SJCRH30 (cell line): ENCODE results near the gene VWC2L. TPM values are rescaled to one million over a fixed set of nuclear protein-coding genes. Genes with fewer than 3 reads are reported as not detected.

Experiments
- DNase-seq, 2 experiments: peaks; one replicate each; pipeline ENCODE4 v3.0.0-alpha.2; 2015 to 2020
- H3K27ac ChIP-seq: fragments of 250-450 bp; sonication (Bioruptor Pico); 2 replicates; pipeline ENCODE4 v1.5.1; 2020; ENCODE audit warnings: mild to moderate bottlenecking, moderate library complexity
- H3K27me3 ChIP-seq: fragments of 250-450 bp; sonication (Bioruptor Pico); 2 replicates; pipeline ENCODE4 v1.5.1; 2020; ENCODE audit warnings: mild to moderate bottlenecking, moderate library complexity
- H3K36me3 ChIP-seq: fragments of 250-450 bp; sonication (Bioruptor Pico); 2 replicates; pipeline ENCODE4 v1.5.1; 2020; ENCODE audit warnings: mild to moderate bottlenecking, moderate library complexity
- H3K4me1 ChIP-seq: fragments of 250-450 bp; sonication (Bioruptor Pico); 2 replicates; pipeline ENCODE4 v1.5.1; 2020; ENCODE audit warnings: mild to moderate bottlenecking, moderate library complexity
- H3K4me3 ChIP-seq: fragments of 250-450 bp; sonication (Bioruptor Pico); 2 replicates; pipeline ENCODE4 v1.5.1; 2020; ENCODE audit warnings: mild to moderate bottlenecking, moderate library complexity
- H3K9me3 ChIP-seq: fragments of 250-450 bp; sonication (Bioruptor Pico); replicated peaks from 2 replicates; pipeline ENCODE4 v1.5.1; 2020; ENCODE audit warnings: mild to moderate bottlenecking, moderate library complexity
- total RNA-seq: library from RNA; depleted of rRNA; stranded (reverse); fragments of >200 nt; shearing (Covaris generic); gene quantifications from 2 replicates; pipeline ENCODE4 v1.2.3, GENCODE V29; 2014

VWC2L gene
- total RNA-seq, 1 experiment from 2014 or later = not detected

GRCh38 chr2:214489702-214490101 is 78.8 kb downstream of the VWC2L start:
- Histone ChIP-seq H3K4me1 (peaks cover 4% of the 10 kb centered on the region), H3K9me3 (no peaks in the 10 kb centered on the region), H3K27me3 (no peaks in the 10 kb centered on the region), H3K36me3 (no peaks in the 10 kb centered on the region), H3K27ac (no peak overlapping the region), H3K4me3 (no peak overlapping the region)
- no peak for DNase-seq

DNA sequence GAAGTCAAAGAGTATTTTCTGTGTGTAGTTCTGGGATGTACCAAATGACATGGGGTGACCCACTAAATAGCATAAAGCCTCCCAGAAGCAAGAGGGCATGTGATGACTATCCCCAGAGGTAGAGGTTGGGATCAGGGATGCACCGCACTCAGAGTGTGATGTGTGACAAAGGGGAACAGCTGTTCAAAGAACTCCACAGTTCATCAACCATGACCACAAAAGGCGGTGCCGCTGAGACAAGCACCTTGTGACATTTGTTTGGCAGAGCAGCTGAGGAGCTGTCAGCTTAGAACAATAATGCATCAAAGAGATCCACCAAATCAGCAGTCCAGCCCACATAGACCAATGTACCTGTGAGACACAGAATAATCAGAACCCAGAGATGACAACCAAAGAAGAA is 81.3 kb downstream of the VWC2L start:
- no peaks in the 10 kb centered on the region for H3K9me3 ChIP-seq
- H3K4me3 ChIP-seq = no peak overlapping the region
- H3K4me1 ChIP-seq = peaks cover 4% of the 10 kb centered on the region
- DNase-seq = peak; percentile 72 to 82
- H3K27me3 ChIP-seq = no peaks in the 10 kb centered on the region
- H3K27ac ChIP-seq = no peak overlapping the region
- no peaks in the 10 kb centered on the region for H3K36me3 ChIP-seq

GRCh38 chr2:214492608-214493007 is 81.8 kb downstream of the VWC2L start:
- DNase-seq = no peak
- no peaks in the 10 kb centered on the region for H3K9me3 ChIP-seq
- no peaks in the 10 kb centered on the region for H3K27me3 ChIP-seq
- no peak overlapping the region for H3K4me3 ChIP-seq
- H3K36me3 ChIP-seq = no peaks in the 10 kb centered on the region
- H3K27ac ChIP-seq = no peak overlapping the region
- H3K4me1 ChIP-seq = peaks cover 4% of the 10 kb centered on the region

- DNase-seq = no peak
- Histone ChIP-seq H3K27me3 (no peaks in the 10 kb centered on the region), H3K4me3 (no peak overlapping the region), H3K4me1 (no peaks in the 10 kb centered on the region), H3K9me3 (no peaks in the 10 kb centered on the region), H3K36me3 (no peaks in the 10 kb centered on the region), H3K27ac (no peak overlapping the region)
Measured at GRCh38 chr2:214497489-214497888, 86.6 kb downstream of the VWC2L start.

- DNase-seq = no peak
- H3K27ac ChIP-seq = no peak overlapping the region
- no peak overlapping the region for H3K4me3 ChIP-seq
- no peaks in the 10 kb centered on the region for H3K36me3 ChIP-seq
- no peaks in the 10 kb centered on the region for H3K4me1 ChIP-seq
- no peaks in the 10 kb centered on the region for H3K9me3 ChIP-seq
- H3K27me3 ChIP-seq = no peaks in the 10 kb centered on the region
Measured at GRCh38 chr2:214503568-214503967, 92.7 kb downstream of the VWC2L start.

DNA sequence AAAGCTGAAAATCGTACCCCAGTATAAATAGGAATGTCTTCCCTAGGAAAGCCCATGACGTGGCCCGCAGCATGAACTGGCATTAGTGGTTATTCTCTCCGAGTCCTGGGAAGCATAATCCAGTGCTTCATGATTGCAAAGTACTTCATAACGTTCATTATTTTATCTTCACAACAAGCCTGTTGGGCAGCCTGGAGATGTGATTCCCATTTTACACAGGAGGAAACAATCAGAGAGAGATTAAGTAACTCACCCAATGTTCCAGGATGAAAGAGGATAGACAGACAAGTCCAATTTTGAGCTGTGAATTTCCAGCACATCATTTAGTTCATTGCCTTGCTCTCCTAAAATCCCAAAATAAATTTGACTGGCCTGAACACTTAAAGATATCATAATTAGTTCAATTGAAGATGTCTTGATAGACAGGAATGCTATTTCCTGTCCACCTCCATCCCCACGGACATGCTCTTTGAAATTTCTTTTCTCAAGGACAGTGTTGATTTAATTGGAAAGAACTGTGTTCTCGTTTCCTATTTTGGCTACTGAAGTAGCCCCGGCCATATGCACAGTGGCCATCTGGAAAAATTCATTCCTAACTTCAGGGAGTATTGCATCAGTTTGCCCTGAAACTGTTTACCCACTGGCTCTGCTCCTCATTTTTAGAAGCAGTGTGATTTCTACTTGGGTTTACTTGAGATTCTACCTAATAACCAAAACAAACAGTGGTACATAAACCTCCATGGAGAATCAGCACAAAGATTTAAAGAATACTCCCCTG is 93.9 kb downstream of the VWC2L start:
- Histone ChIP-seq H3K4me3 (no peak overlapping the region), H3K27ac (no peak overlapping the region), H3K4me1 (no peaks in the 10 kb centered on the region), H3K36me3 (no peaks in the 10 kb centered on the region), H3K9me3 (no peaks in the 10 kb centered on the region), H3K27me3 (no peaks in the 10 kb centered on the region)
- DNase-seq = no peak

GRCh38 chr2:214507032-214507431 is 96.2 kb downstream of the VWC2L start:
- H3K36me3 ChIP-seq = no peaks in the 10 kb centered on the region
- DNase-seq = no peak
- H3K9me3 ChIP-seq = no peaks in the 10 kb centered on the region
- H3K27ac ChIP-seq = no peak overlapping the region
- no peaks in the 10 kb centered on the region for H3K4me1 ChIP-seq
- no peak overlapping the region for H3K4me3 ChIP-seq
- H3K27me3 ChIP-seq = no peaks in the 10 kb centered on the region

DNA sequence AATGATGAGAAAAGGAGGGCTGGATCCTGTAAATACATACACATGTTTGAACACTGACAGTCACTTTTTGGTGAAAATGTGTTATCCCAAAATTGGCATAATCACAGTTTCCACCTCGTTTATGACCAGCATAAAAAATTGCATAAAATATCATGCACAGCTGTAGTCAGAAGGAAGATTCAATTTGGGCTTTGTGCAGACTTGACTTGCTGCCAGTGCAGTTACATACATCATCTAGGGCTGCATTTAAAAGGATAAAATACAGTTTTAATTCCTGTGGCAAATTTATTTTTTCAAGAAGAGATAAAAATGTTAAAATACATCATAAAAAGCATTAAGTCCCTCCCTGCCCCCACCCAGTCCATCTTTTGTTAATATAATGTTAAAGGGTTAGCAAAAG is 103.8 kb downstream of the VWC2L start:
- Histone ChIP-seq H3K27ac (no peak overlapping the region), H3K27me3 (no peaks in the 10 kb centered on the region)

GRCh38 chr2:214515111-214515510 is 104.3 kb downstream of the VWC2L start:
- H3K36me3 ChIP-seq = no peaks in the 10 kb centered on the region
- no peak for DNase-seq
- H3K4me1 ChIP-seq = no peaks in the 10 kb centered on the region
- H3K4me3 ChIP-seq = no peak overlapping the region
- no peaks in the 10 kb centered on the region for H3K27me3 ChIP-seq
- no peak overlapping the region for H3K27ac ChIP-seq
- no peaks in the 10 kb centered on the region for H3K9me3 ChIP-seq

More for the DNA sequence above, 103.8 kb downstream of the VWC2L start:
- no peak for DNase-seq
- H3K36me3 ChIP-seq = no peaks in the 10 kb centered on the region
- no peak overlapping the region for H3K4me3 ChIP-seq
- no peaks in the 10 kb centered on the region for H3K4me1 ChIP-seq
- no peaks in the 10 kb centered on the region for H3K9me3 ChIP-seq

DNA sequence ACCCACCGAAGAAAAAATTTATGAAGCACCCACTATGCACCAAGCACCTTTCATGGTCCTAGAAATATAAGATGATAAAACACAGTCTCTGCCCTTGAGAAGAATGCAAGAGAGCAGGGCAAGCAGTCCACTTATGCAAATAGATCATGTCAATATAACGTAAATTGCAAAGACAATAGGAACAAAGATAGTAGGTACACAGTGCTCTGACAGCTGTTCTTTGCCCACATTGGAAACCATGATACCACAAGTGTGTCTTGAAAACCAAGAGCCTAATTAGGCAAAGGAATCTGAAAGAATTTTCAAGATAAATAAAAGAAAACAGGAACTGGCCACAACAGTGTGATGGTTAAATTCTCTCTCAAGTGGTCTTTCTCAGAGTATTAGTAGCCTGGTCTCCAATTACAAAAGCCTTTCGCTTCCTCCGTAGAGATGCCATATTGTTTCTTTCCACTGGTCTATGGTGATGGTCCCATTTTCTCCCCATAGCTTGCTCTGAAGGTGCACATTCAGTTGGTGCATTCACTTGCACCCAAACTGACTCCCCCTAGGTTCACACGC is 108.5 kb downstream of the VWC2L start:
- H3K27me3 ChIP-seq = no peaks in the 10 kb centered on the region
- H3K9me3 ChIP-seq = no peaks in the 10 kb centered on the region
- no peaks in the 10 kb centered on the region for H3K4me1 ChIP-seq
- no peak overlapping the region for H3K27ac ChIP-seq
- no peak overlapping the region for H3K4me3 ChIP-seq
- no peak for DNase-seq
- H3K36me3 ChIP-seq = no peaks in the 10 kb centered on the region

GRCh38 chr2:214529021-214529420 is 118.2 kb downstream of the VWC2L start:
- Histone ChIP-seq H3K27ac (no peak overlapping the region), H3K27me3 (no peaks in the 10 kb centered on the region), H3K36me3 (no peaks in the 10 kb centered on the region), H3K9me3 (no peaks in the 10 kb centered on the region), H3K4me1 (no peaks in the 10 kb centered on the region), H3K4me3 (no peak overlapping the region)
- DNase-seq = no peak

DNA sequence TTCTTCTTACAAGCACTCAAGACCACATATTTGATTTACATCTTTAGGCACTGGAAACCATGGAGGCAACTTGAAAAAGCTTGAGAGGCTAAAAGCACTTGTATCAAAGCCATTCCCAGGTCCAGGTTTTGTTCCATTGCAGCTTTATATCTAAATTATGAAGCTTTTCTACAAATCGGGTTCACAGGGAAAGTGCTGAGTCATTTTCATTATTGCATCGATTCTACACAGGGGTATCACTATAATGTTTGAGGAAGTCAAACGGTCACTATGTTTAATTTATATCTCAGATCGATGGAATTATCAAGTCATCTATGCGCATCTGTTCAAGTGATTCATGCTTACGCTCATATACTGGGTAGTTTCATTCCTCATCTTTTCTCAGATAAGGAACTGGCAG is 118.7 kb downstream of the VWC2L start:
- H3K27me3 ChIP-seq = no peaks in the 10 kb centered on the region
- no peak overlapping the region for H3K4me3 ChIP-seq
- H3K9me3 ChIP-seq = no peaks in the 10 kb centered on the region
- no peaks in the 10 kb centered on the region for H3K4me1 ChIP-seq
- H3K36me3 ChIP-seq = no peaks in the 10 kb centered on the region
- DNase-seq = no peak
- no peak overlapping the region for H3K27ac ChIP-seq

- Histone ChIP-seq H3K4me1 (no peaks in the 10 kb centered on the region), H3K27ac (no peak overlapping the region), H3K4me3 (no peak overlapping the region), H3K9me3 (no peaks in the 10 kb centered on the region), H3K27me3 (no peaks in the 10 kb centered on the region), H3K36me3 (no peaks in the 10 kb centered on the region)
- DNase-seq = no peak
Measured at GRCh38 chr2:214533541-214533940, 122.7 kb downstream of the VWC2L start.

- no peak for DNase-seq
- Histone ChIP-seq H3K4me3 (no peak overlapping the region), H3K27ac (no peak overlapping the region), H3K27me3 (no peaks in the 10 kb centered on the region), H3K9me3 (no peaks in the 10 kb centered on the region), H3K4me1 (no peaks in the 10 kb centered on the region), H3K36me3 (no peaks in the 10 kb centered on the region)
Measured at GRCh38 chr2:214536625-214537024, 125.8 kb downstream of the VWC2L start.

- Histone ChIP-seq H3K36me3 (no peaks in the 10 kb centered on the region), H3K27me3 (no peaks in the 10 kb centered on the region), H3K9me3 (no peaks in the 10 kb centered on the region), H3K4me1 (no peaks in the 10 kb centered on the region), H3K27ac (no peak overlapping the region), H3K4me3 (no peak overlapping the region)
- DNase-seq = no peak
Measured at GRCh38 chr2:214537929-214538328, 127.1 kb downstream of the VWC2L start.

- H3K27me3 ChIP-seq = no peaks in the 10 kb centered on the region
- H3K4me1 ChIP-seq = no peaks in the 10 kb centered on the region
- H3K4me3 ChIP-seq = no peak overlapping the region
- no peak overlapping the region for H3K27ac ChIP-seq
- H3K9me3 ChIP-seq = no peaks in the 10 kb centered on the region
- no peak for DNase-seq
- no peaks in the 10 kb centered on the region for H3K36me3 ChIP-seq
Measured at GRCh38 chr2:214542295-214542694, 131.4 kb downstream of the VWC2L start.
